Renal cortical epithelial cell (primary cell): ENCODE data around the gene RPS19. TPM values are rescaled to one million over a fixed set of nuclear protein-coding genes. Genes with fewer than 3 reads are reported as not detected.

Experiments used
- DNase-seq: peaks from one replicate; pipeline ENCODE4 v3.0.0-alpha.2; 2011; ENCODE audit warnings: low read depth
- total RNA-seq: library from RNA; depleted of rRNA; stranded (reverse); fragments of >200 nt; gene quantifications from 2 replicates; pipeline ENCODE4 v1.2.3, GENCODE V29; 2014

Gene RPS19
- total RNA-seq = 1,170 and 2,293 TPM in 2 replicates

GRCh38 chr19:41859618-41860418 is at the start of gene RPS19:
Gene RPS19, plus strand, starts transcription at chr19:41860255. Its CDS starts 520 bp downstream, at chr19:41860775.
- peak; percentile 96 for DNase-seq

GRCh38 chr19:41810301-41810700 is 49.8 kb upstream of the RPS19 start:
- DNase-seq = no peak

- no peak for DNase-seq
Observed at GRCh38 chr19:41811036-41811435, 49.0 kb upstream of the RPS19 start.

GRCh38 chr19:41811981-41812380 is 48.1 kb upstream of the RPS19 start:
- DNase-seq = no peak

GRCh38 chr19:41813911-41814310 is 46.1 kb upstream of the RPS19 start:
- no peak for DNase-seq

GRCh38 chr19:41815301-41815700 is 44.8 kb upstream of the RPS19 start:
- no peak for DNase-seq

- peak; percentile 6 for DNase-seq
Observed at GRCh38 chr19:41816761-41817160, 43.3 kb upstream of the RPS19 start.

GRCh38 chr19:41821003-41821735 is 38.9 kb upstream of the RPS19 start:
- peak; percentile 35 for DNase-seq

GRCh38 chr19:41837981-41838708 is 21.9 kb upstream of the RPS19 start:
- no peak for DNase-seq

- no peak for DNase-seq
Observed at GRCh38 chr19:41839211-41839610, 20.8 kb upstream of the RPS19 start.

- DNase-seq = no peak
Observed at GRCh38 chr19:41843371-41843770, 16.7 kb upstream of the RPS19 start.

- no peak for DNase-seq
Observed at GRCh38 chr19:41844601-41845000, 15.5 kb upstream of the RPS19 start, which contains the start of gene LYPD4. Gene LYPD4, minus strand, starts transcription at chr19:41844683. Its CDS starts 5,398 bp downstream, at chr19:41839285.

GRCh38 chr19:41845001-41845050 is 15.2 kb upstream of the RPS19 start, which contains the start of gene DMRTC2:
Gene DMRTC2, plus strand, starts transcription at chr19:41845042. Its CDS starts 2,387 bp downstream, at chr19:41847429.
- no peak for DNase-seq

- DNase-seq = no peak
Observed at GRCh38 chr19:41845051-41845590, 14.9 kb upstream of the RPS19 start.

GRCh38 chr19:41847351-41848105 is 12.5 kb upstream of the RPS19 start:
- DNase-seq = no peak

GRCh38 chr19:41848666-41849065 is 11.4 kb upstream of the RPS19 start:
- DNase-seq = no peak

GRCh38 chr19:41849067-41849466 is 11.0 kb upstream of the RPS19 start:
- DNase-seq = no peak

- no peak for DNase-seq
Observed at GRCh38 chr19:41850381-41850780, 9.7 kb upstream of the RPS19 start.

GRCh38 chr19:41851456-41851855 is 8.6 kb upstream of the RPS19 start:
- no peak for DNase-seq

- no peak for DNase-seq
Observed at GRCh38 chr19:41853344-41853743, 6.7 kb upstream of the RPS19 start.

GRCh38 chr19:41853768-41854167 is 6.3 kb upstream of the RPS19 start:
- DNase-seq = no peak

- DNase-seq = no peak
Observed at GRCh38 chr19:41859213-41859617, 840 bp upstream of the RPS19 start.
